ENCODE data around the gene KMT2B. TPM values are rescaled to one million over a fixed set of nuclear protein-coding genes. Genes with fewer than 3 reads are reported as not detected.

The KMT2B gene
- total and polyA plus RNA-seq, 9 of the 15 experiments (the other 6 are each of a cell fraction or from before 2014, with no cell fraction given) = 0.63 to 43.9 (median 8.1) TPM

DNA sequence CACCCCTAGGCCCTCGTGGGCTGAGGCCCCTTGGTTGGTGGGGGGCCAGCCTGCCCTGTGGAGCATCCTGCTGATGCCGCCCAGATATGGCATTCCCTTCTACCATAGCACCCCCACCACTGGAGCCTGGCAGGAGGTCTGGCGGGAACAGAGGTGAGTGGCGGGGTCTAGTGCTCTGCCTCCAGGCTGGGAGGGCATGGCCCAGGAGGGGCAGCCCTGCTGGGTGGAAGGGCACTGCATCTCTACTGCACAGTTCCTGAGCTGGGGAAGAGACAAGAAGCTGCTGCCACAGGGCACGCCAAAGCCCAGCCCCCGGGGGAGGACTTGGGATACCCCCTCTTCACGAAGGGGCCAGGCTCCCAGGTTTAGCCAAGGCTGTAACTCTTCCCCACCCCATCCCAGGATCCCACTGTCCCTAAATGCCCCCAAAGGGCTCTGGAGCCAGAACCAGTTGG lies 2.4 kb upstream of the KMT2B start:
- Histone ChIP-seq H3K4me2 (ENCODE audit: insufficient read depth, low read length) (no peak overlapping the region), H3K9me3 (replicated peaks; ENCODE audit: control insufficient read depth, insufficient read depth, low read depth, low read length) (no peaks in the 10 kb centered on the region), H3K79me2 (ENCODE audit: control insufficient read depth, insufficient read depth, low read length) (peaks cover 24% of the 10 kb centered on the region), H3K9ac (ENCODE audit: insufficient read depth in 1 of 2, low read depth in 2 of 2, low read length in 2 of 2) (peak overlapping the region in 1 of 2 experiments; percentile 91; a peak in 2 of 4 replicates), H3K9me1 (ENCODE audit: control insufficient read depth, insufficient read depth, low read length) (no peaks in the 10 kb centered on the region), H3K36me3 (ENCODE audit: control insufficient read depth, insufficient read depth, low read length) (peaks cover 11% of the 10 kb centered on the region; the same call in 2 of the 3 replicates), H3K4me1 (replicated peaks in 1 of 2; ENCODE audit: control insufficient read depth in 2 of 2, insufficient read depth in 2 of 2, low read length in 2 of 2) (peaks cover 14 to 56% of the 10 kb centered on the region in 2 experiments), H2AFZ (ENCODE audit: low read depth, low read length) (no peak overlapping the region), H3K27ac (ENCODE audit: extremely low read depth, low read depth, low read length) (no peak overlapping the region), H4K20me1 (replicated peaks; ENCODE audit: control insufficient read depth, insufficient read depth, low read length) (0 out of 2 replicates have a peak, but pooled peaks cover 11% of the 10 kb centered on the region), H3K4me3 (no peak overlapping the region), H3K27me3 (ENCODE audit: control insufficient read depth in 2 of 2, insufficient read depth in 2 of 2, low read length in 2 of 2) (peaks cover 13 to 40% of the 10 kb centered on the region in 2 experiments; a peak in 4 of 5 replicates)
- DNase-seq (ENCODE audit: extremely low read depth in 1 of 4, low spot score in 3 of 4) = no peak
- POLR2A ChIA-PET = interaction anchor here (1.0 kb wide), 1 partner anchor 9 kb away, joined by 4 read pairs; no protein-coding TSS in a partner anchor
- in situ Hi-C loops (cut with MboI) (no loop called here), intact Hi-C loops (cut with micrococcal nuclease) (no loop called here)
- no TSS peak for BruUV-seq (replicated peaks)
- 75% methylated on average over 6 of the region's 7 CpGs for WGBS (ENCODE audit: insufficient coverage, low coverage, missing lambda C conversion rate)
- TF ChIP-seq POLR2AphosphoS2 (IDR thresholded peaks at IDR 0.05; ENCODE audit: low read length) (no peak), HNRNPL (IDR thresholded peaks at IDR 0.05; ENCODE audit: low read depth, low read length) (no peak), ZC3H11A (IDR thresholded peaks at IDR 0.05; ENCODE audit: low read depth, low read length) (no peak)
- ATAC-seq = no peak
- FAIRE-seq = no peak
- CTCF ChIA-PET (ENCODE audit: low intra/inter-chr PET ratio) = interaction anchor here (3.0 kb wide), 1 partner anchor 22 kb away, joined by 76 read pairs; no protein-coding TSS in a partner anchor

All from K562 (cell line).